RPMI8226 (cell line): ENCODE results near the gene SCNN1G.

Source experiments
- DNase-seq: peaks from one replicate; pipeline ENCODE4 v3.0.0-alpha.2; 2015

SCNN1G gene

GRCh38 chr16:23255000-23255399, 72.5 kb downstream of the SCNN1G start:
- DNase-seq: no peak

GRCh38 chr16:23256440-23256839, 73.9 kb downstream of the SCNN1G start:
- no peak for DNase-seq

- DNase-seq: no peak
These were observed 75.1 kb downstream of the SCNN1G start for GRCh38 chr16:23257682-23258081.

GRCh38 chr16:23258919-23259237, 76.3 kb downstream of the SCNN1G start:
- DNase-seq: no peak
